Measurements from ENCODE around the gene PDE6C.

DNA sequence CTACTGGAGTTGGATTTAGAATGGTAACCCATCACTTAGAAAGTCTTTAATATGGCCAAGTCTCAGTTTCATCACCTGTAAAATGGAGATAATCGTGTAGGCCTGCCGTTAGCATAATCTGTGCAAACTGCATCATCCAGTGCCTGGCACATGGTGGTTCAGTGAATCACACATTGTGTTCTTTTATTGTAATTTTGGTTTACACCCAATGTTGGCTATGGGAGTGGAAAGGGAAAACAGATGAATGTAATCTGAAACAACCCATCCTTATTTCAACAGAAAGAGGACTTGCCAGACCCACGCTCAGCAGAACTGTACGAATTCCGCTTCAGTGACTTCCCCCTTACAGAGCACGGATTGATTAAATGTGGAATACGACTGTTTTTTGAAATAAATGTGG lies 27.5 kb downstream of the PDE6C start:
- TF ChIP-seq POLR2AphosphoS5 (IDR thresholded peaks at IDR 0.05) (no peak), POLR2A (IDR thresholded peaks at IDR 0.05) (no peak)
- TF ChIP-seq, protein P1, sequence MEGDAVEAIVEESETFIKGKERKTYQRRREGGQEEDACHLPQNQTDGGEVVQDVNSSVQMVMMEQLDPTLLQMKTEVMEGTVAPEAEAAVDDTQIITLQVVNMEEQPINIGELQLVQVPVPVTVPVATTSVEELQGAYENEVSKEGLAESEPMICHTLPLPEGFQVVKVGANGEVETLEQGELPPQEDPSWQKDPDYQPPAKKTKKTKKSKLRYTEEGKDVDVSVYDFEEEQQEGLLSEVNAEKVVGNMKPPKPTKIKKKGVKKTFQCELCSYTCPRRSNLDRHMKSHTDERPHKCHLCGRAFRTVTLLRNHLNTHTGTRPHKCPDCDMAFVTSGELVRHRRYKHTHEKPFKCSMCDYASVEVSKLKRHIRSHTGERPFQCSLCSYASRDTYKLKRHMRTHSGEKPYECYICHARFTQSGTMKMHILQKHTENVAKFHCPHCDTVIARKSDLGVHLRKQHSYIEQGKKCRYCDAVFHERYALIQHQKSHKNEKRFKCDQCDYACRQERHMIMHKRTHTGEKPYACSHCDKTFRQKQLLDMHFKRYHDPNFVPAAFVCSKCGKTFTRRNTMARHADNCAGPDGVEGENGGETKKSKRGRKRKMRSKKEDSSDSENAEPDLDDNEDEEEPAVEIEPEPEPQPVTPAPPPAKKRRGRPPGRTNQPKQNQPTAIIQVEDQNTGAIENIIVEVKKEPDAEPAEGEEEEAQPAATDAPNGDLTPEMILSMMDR (IDR thresholded peaks at IDR 0.05), result no peak
